ENCODE results near the gene UNC119.

UNC119 gene

GRCh38 chr17:28498652-28499363 is 53.6 kb downstream of the UNC119 start:
- no peak for DNase-seq (ENCODE audit: low spot score)

GRCh38 chr17:28497931-28498330 is 54.5 kb downstream of the UNC119 start:
- DNase-seq (ENCODE audit: low spot score): no peak

All from kidney tubule cell (primary cell).